Stimulated activated CD8-positive, alpha-beta memory T cell treated with anti-CD3 and anti-CD28 coated beads, Interleukin-7, amount 100 ng/mL, for 24 hours (primary cell): Measurements from ENCODE around the gene CISH.
A peak's percentile ranks its signal among the peaks of the same experiment; 100 is the strongest.

ENCODE experiments used
- DNase-seq: peaks from one replicate; pipeline ENCODE4 v3.0.0-alpha.2; 2020; ENCODE audit warnings: low read depth

The CISH gene

GRCh38 chr3:50637011-50637410 lies 25.4 kb upstream of the CISH start:
- no peak for DNase-seq

DNA sequence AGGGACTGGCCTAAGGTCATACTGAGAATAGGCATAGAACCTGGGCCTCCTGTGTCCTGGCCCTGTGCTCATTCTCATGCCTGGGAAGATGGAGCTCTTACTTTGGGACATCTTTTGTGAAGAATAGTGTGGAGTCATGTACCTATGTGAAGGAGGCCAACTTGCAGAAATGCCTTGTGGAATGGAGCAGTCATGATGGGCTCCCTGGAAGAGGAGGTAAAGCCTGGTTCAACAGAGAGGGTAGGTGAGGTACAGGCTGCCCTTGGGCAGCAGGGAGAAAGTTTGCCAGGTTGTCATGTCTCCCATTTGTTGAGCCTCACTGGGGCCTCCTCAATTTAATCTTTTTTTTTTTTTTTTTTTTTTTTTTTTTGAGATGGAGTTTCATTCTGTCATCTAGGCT lies 23.5 kb upstream of the CISH start:
- no peak for DNase-seq

DNA sequence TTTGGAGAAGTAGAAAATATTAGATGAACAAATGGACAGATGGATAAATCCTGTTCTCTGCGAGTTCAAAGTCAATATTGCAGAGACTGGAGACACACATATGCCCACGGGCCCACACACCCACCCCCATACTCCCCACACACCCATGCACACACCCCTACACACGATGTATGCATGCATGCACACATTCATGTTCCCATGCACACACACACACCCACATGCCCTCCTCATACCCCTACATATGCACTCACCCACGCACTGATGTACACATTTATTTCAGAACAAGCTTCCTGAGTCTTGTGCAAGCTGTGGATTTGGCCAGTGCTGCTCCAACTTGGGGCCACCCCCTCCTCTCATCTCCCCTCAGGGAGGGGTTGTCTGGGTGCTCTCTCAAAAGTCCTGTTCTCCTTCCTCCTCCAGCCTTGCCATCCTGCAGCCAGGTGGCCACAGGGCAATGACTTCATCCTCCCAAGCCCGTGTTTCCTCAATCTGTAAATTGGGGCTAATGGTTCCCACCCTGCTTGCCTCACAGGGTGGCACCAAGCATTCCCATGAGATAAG lies 21.7 kb upstream of the CISH start:
- no peak for DNase-seq

GRCh38 chr3:50632450-50632849 lies 20.9 kb upstream of the CISH start:
- DNase-seq, result no peak

DNA sequence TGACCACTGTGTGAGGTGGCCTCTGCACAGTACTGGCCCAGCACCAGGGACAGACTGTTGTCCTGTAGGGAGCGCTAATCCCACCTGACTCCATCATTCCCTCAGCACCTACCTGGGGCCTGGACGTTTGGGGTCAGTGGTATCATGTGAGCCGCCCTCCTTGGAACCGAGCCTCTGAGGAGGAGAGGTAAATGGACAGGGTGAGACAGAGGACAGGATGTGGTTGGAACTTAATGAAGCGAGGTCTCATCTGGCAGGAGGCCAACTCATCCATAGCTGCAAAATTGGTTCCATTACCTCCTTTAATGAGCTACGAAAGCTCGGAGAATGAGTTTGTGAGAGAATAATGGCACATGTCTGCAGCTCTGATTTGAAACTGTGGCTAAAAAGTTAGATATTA lies 19.3 kb upstream of the CISH start:
- DNase-seq, result no peak

DNA sequence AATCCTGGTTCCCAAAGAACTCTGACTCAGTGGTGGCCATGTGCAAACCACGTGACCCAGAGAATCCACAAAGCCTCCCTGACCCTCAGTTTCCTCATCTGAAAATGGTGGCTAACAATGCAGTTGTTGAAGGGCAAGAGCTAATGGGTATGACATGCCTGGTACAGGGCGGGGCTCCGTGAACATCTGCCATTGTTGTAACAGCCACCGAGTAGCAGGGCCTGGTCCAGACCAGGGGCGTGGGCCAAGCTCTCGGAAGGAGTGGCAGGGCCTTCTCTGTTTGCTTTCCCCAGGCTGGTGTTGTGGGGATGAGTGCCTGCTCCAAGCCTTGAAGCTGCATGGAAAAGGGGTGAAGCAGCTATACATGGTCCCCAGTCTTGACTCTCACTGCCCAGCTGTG lies 18.8 kb upstream of the CISH start:
- no peak for DNase-seq

DNA sequence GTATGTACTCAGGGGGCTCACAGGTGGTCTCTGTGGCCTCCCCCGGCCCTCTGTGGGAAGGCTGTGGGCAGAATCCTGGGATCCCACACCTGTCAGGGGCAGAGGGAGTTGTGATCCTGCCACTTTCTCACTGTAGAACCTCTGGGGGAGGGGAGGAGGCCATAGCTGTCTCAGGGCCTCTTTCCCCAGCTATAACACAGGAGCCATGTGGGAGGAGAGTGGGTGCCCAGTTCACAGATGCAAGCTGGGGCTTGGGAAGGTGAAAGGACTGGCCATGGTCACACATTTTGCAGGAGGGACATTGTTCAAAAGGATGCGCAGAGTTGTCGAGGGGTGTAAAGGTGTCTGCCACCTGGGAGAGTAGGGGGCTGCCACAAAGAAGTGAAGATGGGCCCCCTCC lies 17.0 kb upstream of the CISH start:
- DNase-seq, result no peak

DNA sequence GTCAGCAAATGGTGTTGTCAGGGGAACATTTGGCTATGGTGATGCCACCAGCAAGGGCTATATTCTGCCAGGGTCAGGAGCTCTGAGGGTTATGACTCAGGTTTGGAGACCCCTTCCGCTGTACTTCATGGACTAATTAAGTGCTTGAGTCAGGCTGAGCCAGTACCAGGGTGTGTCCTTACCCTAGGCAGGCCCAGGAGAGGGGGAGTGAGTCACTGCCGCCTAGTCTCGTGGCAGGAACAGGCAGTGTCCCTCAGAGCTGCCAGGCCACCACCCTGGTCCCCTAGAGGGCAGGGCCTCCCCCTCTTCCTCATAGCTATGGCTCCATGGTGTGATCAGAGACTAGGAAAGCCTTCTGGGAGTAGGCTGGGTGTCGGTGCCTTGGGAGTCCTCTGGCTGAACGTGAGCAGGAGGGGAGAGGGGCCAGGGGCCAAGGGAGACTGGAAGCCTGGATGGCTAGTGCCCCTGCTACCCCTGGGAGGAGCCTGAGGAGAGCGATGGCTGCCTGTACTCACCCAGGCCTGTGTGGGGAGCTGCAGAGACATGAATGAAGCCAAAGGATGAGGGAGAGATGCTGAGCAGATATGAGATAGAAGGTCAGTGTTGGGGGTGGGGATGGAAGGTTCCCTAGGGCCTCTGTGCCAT lies 16.0 kb upstream of the CISH start:
- no peak for DNase-seq

DNA sequence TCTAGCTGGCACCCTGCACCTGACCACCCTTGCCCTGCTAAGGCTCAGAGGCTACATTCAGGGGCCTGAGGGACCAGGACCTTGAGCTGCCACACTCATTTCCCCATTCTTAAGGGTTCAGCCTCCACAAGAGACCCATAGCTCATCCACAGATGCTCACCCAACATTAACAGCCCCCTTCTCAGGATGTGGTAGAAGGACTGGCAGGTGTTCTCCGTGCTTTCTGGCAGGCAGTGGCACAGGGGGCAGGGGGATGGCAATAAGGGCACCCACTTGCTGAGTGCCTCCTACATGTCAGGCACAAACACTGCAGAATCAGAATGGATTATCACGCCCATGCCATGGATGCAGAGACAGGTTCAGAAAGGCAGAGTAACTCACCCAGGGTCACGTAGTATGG lies 14.8 kb upstream of the CISH start:
- no peak for DNase-seq

GRCh38 chr3:50625231-50626182 lies 13.9 kb upstream of the CISH start:
- no peak for DNase-seq

- DNase-seq, result no peak
These were observed 13.1 kb upstream of the CISH start for GRCh38 chr3:50624634-50625033.

DNA sequence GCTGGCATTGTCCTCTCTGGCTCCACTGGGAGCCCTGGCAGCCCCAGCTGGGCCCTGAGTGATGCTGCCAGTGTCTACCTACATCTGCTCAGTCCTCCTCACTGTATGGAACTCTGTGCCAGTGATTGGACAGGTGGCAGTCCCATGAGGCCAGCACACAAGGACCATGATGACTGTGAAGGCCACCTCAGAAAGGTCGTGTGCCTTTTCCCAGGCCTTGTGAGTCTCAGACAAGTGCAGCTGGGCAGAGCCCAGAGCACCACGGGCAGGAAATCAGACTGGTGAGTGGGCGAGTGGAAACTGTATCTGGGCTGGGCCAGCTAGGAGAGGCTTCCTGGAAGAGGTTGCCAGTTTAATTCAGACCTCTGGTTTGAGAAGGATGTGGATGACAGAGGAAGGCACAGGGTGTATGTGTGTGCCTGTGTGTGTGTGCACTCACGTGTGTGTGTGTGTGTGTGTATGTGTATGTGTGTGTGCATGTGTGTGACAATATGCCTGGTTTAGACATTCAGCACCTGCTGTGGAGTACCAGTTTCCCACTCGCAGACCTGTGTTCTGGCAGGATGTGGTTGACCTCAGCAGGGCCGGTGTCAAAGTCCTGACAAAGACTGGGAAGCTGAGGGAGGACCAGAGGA lies 12.4 kb upstream of the CISH start:
- DNase-seq, result no peak

DNA sequence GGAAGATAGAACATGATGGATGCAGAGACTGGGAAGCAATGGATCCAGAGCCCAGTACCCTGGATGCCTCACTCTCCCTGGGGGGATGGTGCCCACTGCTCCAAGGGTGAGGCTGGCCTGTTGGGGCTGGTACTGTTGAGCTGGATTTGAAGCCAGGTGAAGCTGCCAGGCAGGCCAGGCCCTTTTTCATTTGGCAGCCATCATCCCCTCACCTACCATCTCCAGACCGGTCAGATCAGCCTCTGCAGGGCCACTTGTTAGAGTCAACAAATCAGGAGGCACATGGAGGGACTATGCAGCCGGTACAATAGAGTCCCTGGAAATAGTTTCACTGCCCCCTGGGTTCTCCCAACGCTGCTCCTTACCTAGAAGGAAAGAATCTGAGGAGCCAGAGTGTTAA lies 11.3 kb upstream of the CISH start:
- DNase-seq, result no peak

DNA sequence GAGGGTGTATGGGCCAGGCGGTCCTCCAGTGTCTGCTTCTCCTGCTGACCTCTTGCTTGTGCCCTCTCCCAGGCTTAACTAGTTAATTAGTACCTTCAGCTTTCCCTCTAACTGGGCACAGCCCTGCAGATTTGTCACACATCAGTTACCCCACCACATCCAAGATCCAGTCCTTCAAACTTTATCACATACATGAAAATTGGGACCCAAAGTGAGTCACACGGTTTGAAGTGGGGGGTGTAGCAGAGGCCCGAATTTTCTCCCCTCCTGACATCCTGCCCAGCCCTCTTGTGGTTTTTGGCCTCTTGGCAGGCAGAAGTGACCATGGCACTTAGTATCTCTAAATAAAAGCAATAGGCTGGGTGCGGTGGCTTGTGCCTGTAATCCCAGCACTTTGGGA lies 9.2 kb upstream of the CISH start:
- DNase-seq, result no peak

DNA sequence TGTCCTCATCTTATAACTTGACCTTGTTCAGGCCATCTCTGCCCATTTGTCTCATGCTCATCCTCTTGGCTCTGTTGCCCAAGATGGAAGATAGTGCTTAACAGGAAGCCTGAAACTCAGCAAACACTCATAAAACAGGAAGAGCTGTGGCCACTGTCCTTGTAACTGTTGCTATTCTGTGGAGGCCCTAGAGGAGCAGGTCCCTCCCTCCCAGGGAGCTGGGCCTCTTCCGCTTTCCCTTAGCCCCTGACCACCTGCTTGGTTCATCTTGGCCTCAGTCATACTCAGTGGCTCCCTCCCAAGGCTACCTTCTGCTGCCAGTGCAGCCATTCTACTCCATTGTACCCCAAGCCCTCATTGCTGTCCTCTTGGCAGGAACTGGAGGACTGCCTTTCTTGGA lies 8.8 kb upstream of the CISH start:
- DNase-seq, result no peak

DNA sequence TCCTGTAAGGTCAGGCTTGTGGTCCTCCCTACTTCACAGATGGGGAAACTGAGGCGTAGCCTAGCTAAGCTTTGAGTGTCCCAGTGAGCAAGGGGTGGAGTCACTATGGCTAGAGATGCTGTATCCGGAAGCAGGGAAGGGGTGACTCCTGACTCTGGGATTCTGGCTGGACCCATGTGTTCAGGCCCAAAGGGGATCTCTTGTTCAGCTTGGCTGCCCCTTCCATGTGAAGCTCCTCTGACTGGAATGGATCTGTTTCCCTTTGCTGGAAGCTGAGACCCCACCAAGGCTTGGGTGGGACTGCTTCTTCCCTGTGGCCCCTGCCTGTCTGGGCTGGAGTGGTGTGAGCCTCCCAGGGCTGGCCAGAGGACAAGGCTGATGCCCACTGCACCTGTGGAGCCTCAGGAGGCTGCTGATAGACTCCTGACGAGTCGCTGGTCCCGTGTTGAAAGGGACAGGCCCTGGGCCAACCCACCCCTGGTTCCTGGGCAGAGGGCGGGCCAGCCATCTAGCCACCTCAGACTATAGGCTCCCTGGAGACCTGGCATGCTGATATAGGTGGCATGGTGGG lies 6.4 kb upstream of the CISH start:
- DNase-seq, result no peak

- DNase-seq, result no peak
These were observed 5.7 kb upstream of the CISH start, which contains the start of gene MAPKAPK3 for GRCh38 chr3:50617096-50617791. Gene MAPKAPK3 (plus strand): TSS chr3:50617151. CDS start chr3:50617566, 415 bp downstream.

DNA sequence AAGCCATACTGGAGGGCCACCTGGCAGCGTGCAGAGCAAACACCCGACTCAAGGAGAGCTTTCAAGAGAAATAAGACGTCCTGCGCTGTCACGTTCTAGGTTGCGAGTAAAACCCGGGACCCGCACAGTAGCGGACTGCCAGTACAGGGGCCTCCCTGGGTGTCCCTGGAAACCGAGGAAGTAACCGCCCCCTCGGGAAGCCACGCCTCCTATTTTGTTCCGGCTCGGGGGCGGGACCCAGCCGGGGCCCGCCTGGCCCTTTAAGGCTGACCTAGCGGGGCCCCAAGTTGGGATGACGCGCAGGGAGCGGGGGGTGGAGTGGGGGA lies 5.2 kb upstream of the CISH start:
- DNase-seq, result peak; percentile 93

DNA sequence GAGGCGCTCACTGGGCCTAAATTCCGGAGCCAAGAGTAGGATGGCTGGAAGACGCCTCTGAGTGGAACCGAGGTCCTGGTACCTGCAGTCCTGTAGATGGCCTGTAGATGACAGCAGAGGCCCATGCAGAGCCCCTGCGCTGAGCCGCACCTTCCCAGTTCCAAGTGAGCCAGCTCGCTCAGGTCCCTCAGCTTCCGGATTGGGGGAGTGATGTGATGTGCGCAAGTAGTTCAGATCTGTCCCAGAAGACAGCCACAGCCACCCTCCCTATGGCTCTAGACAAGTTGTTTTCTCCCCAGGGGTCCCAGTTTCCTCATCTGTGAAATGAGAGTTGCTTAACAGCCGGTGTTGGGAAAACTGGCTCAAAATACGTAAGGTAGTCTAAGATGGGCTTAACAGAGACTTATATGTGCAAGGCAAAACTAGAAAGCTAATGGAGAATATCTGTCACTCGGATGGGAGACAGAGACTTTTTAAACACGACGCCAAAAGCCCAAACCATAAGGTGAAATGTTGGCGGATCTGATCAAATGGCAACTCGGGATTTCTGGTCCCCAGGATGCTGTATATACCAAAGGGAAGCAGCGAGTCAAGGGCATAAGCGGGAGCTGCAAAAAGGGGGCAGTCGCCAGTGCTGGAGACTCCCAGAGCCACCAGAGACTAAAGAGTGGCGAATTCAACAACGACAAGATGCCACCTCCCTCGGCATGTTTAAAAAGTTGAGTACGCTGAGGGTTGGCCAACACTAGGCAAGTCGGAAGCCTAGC lies 4.6 kb upstream of the CISH start:
- no peak for DNase-seq

GRCh38 chr3:50615190-50615589 lies 3.6 kb upstream of the CISH start:
- DNase-seq, result no peak
